ENCODE results near the gene RRP1B.

RRP1B gene

DNA sequence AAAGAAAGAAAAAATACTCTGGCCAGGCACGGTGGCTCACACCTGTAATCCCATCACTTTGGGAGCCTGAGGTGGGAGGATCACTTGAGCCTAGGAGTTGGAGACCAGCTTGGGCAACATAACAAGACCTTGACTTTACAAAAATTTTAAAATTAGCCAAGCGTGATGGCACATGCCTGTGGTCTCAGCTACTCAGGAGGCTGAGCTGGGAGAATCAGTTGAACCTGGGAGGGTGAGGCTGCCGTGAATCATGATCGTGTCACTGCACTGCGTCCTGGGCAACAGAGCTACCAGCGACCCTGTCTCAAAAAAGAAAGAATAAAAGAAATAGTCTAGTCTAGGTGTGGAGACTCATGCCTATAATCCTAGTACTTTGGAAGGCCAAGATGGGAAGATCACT is 22.3 kb downstream of the RRP1B start:
- Mint-ChIP-seq H3K4me3 (no peak overlapping the region), H3K4me1 (no peaks in the 10 kb centered on the region), H3K36me3 (peaks cover 68% of the 10 kb centered on the region), H3K27ac (no peak overlapping the region), H3K27me3 (no peaks in the 10 kb centered on the region), H3K9me3 (no peaks in the 10 kb centered on the region)
- no peak for ATAC-seq

DNA sequence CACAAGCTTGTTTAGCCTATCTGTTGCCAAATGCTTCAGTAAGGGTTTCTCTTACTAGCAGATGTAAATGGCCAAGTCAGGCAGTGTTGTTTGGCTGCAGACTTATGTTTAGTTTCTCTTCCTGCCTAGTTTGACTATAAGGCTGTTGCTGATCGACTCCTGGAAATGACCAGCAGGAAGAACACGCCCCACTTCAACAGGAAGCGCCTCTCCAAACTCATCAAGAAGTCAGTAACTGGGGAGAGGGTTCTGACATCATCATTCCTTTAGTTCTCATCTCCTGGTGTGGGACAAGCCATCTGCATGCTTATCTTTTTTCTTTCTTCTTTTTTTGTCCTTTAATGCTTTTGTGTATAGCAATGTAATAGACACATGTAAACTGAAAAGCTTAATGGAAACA is 25.1 kb downstream of the RRP1B start:
- H3K27ac Mint-ChIP-seq, result no peak overlapping the region
- no peaks in the 10 kb centered on the region for H3K27me3 Mint-ChIP-seq
- no peak overlapping the region for H3K4me3 Mint-ChIP-seq
- H3K9me3 Mint-ChIP-seq, result no peaks in the 10 kb centered on the region
- peaks cover 65% of the 10 kb centered on the region for H3K36me3 Mint-ChIP-seq
- ATAC-seq, result no peak
- peaks cover 19% of the 10 kb centered on the region for H3K4me1 Mint-ChIP-seq

DNA sequence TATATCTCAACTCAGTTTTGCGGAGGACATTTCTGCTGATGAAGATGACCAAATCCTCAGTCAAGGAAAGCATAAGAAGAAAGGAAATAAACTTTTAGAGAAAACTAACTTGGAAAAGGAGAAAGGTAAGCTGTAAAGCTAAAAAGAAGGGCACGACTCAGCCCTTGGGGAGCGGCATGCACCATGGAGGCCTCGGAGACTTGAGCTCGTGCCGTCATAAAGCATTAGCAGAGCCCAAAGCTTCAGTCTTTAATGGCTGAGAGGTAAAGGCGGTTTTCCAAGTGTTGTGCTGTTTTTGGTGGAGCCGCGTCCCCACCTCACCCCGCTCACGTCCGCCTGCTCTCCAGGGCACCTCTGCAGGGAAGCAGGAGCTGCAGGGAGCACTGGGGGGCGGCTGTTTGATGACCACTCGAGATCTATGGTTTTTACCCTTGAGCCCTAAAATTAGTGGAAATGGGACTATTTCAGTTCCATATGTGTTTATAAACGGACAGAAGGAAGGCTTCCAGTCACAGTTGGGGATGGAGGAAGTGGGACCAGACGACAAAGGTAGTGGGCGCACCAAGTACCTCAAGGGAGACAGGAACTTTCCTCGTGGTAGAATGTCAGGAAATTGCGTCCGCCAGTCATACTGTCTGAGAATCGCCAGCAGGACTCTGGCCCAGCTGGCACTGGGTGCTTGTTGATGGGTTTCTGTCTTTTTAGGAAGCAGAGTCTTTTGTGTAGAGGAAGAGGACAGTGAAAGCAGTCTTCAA is 27.6 kb downstream of the RRP1B start:
- no peak overlapping the region for H3K4me3 Mint-ChIP-seq
- H3K36me3 Mint-ChIP-seq, result peaks cover 63% of the 10 kb centered on the region
- ATAC-seq, result no peak
- H3K4me1 Mint-ChIP-seq, result peaks cover 19% of the 10 kb centered on the region
- peak overlapping the region; percentile 54 for H3K27ac Mint-ChIP-seq
- H3K9me3 Mint-ChIP-seq, result no peaks in the 10 kb centered on the region
- H3K27me3 Mint-ChIP-seq, result no peaks in the 10 kb centered on the region

GRCh38 chr21:43687566-43688399 is 28.4 kb downstream of the RRP1B start:
- Mint-ChIP-seq H3K4me1 (peaks cover 19% of the 10 kb centered on the region), H3K4me3 (no peak overlapping the region), H3K27ac (peak overlapping the region; percentile 54), H3K27me3 (no peaks in the 10 kb centered on the region), H3K9me3 (no peaks in the 10 kb centered on the region), H3K36me3 (peaks cover 56% of the 10 kb centered on the region)
- ATAC-seq, result peak; percentile 88

DNA sequence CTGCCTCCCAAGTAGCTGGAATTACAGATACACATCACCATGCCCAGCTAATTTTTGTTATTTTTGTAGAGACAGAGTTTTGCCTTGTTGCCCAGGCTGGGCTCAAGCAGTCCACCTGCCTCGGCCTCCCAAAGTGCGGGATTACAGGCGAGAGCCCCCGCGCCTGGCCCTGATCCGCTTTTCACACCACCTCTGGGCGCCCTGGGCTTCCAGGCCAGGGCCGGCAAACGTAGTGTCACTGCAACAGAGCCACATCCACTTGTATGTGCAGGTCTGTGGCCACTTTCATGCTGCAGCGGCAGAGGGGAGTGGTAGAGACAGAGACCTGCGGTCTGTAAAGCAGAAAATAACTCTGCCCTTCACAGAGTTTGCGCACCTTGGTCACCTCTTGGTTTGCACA is 29.5 kb downstream of the RRP1B start:
- peaks cover 65% of the 10 kb centered on the region for H3K36me3 Mint-ChIP-seq

DNA sequence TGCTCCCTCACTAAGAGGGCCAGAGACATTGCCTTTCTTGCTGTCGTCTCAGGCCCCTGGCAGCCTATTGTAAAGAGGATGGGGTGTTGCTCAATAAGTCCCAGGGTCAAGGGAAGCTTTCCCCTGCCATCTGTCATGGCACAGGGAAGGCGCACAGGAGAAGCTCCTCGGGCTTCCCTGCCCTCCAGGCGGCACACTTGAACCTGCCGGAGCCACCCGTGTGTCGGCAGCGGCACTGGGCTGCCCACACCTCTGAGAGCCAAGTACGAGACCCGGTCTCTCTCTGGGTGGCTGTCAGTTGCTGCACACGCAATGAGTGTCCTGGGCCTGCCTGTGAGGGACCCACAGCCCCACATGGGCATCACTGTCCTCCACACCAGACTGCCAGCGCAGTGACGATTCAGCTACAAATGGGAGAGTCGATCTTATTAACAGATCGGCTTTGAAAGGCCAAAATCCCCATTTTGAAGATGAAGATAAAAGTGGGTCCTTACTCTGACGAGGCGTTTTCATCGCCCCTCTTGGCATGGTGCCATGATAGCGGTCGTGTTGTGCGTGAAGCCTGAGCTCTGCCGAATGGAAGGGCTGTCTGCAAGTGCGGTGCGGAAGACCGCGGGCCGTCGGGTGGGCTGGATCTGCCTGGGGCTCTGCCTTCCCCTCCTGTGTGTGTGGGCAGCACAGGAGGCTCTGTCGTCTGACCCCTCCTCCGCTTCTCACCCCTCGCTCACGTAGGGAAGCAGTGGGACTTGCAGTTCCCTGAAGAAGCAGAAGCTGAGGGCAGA is 30.4 kb downstream of the RRP1B start:
- H3K4me3 Mint-ChIP-seq, result no peak overlapping the region
- peaks cover 19% of the 10 kb centered on the region for H3K4me1 Mint-ChIP-seq
- no peak overlapping the region for H3K27ac Mint-ChIP-seq
- H3K27me3 Mint-ChIP-seq, result no peaks in the 10 kb centered on the region
- no peaks in the 10 kb centered on the region for H3K9me3 Mint-ChIP-seq
- no peak for ATAC-seq
- peaks cover 64% of the 10 kb centered on the region for H3K36me3 Mint-ChIP-seq

More for the DNA sequence above, 29.5 kb downstream of the RRP1B start:
- Mint-ChIP-seq H3K27me3 (no peaks in the 10 kb centered on the region), H3K9me3 (no peaks in the 10 kb centered on the region), H3K27ac (peak overlapping the region; percentile 54), H3K4me3 (no peak overlapping the region), H3K4me1 (peaks cover 19% of the 10 kb centered on the region)
- ATAC-seq, result no peak

GRCh38 chr21:43690346-43690745 is 31.0 kb downstream of the RRP1B start:
- Mint-ChIP-seq H3K36me3 (peaks cover 59% of the 10 kb centered on the region), H3K4me3 (no peak overlapping the region), H3K27me3 (no peaks in the 10 kb centered on the region), H3K4me1 (peaks cover 19% of the 10 kb centered on the region), H3K27ac (no peak overlapping the region), H3K9me3 (no peaks in the 10 kb centered on the region)
- no peak for ATAC-seq

- no peak overlapping the region for H3K4me3 Mint-ChIP-seq
- no peaks in the 10 kb centered on the region for H3K9me3 Mint-ChIP-seq
- H3K27ac Mint-ChIP-seq, result no peak overlapping the region
- H3K27me3 Mint-ChIP-seq, result no peaks in the 10 kb centered on the region
- H3K4me1 Mint-ChIP-seq, result peaks cover 19% of the 10 kb centered on the region
- no peak for ATAC-seq
- H3K36me3 Mint-ChIP-seq, result peaks cover 61% of the 10 kb centered on the region
These were observed 31.9 kb downstream of the RRP1B start for GRCh38 chr21:43691086-43691795.

DNA sequence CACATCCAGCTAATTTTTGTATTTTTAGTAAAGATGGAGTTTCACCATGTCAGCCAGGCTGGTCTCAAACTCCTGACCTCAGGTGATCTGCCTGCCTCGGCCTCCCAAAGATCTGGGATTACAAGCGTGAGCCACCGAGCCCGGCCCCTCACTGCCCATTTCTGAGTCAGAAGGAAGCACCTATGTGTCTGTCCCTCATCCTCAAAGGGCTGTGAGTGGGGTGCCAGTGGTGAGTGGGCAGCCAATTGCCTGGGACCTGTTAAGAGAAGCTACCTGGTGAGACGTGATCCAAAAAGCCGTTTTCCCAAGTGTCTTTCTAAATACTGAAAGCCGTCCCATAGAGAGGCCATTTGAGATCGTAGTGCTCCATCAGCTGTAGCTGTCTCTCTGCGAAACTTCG is 32.4 kb downstream of the RRP1B start:
- Mint-ChIP-seq H3K4me3 (no peak overlapping the region), H3K27ac (no peak overlapping the region), H3K27me3 (no peaks in the 10 kb centered on the region), H3K36me3 (peaks cover 61% of the 10 kb centered on the region), H3K4me1 (peaks cover 19% of the 10 kb centered on the region), H3K9me3 (no peaks in the 10 kb centered on the region)
- ATAC-seq, result no peak

- no peaks in the 10 kb centered on the region for H3K27me3 Mint-ChIP-seq
- no peak for ATAC-seq
- H3K9me3 Mint-ChIP-seq, result no peaks in the 10 kb centered on the region
These were observed 33.6 kb downstream of the RRP1B start for GRCh38 chr21:43692949-43693348.

DNA sequence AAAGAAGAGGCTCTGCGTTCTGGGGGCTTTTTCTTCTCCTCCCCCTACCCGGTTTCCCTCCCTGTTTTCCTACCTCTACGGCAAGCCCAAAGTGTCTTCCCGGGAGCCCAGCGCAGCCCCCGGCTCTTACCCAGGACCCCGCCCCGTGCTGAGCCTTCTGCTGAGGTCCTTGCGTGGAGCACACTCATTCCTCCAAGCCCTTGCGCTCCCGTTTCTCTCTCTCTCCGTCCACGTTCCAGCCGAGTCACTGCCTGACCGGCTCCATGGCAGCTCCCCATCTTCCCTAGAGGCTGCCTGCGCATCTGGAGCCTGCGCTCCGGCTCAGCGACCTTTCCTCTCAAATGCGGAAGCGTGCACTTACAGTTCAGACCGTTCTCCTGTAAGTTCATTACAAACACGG is 34.6 kb downstream of the RRP1B start:
- no peaks in the 10 kb centered on the region for H3K9me3 Mint-ChIP-seq
- no peaks in the 10 kb centered on the region for H3K4me1 Mint-ChIP-seq
- no peak overlapping the region for H3K27ac Mint-ChIP-seq
- H3K36me3 Mint-ChIP-seq, result peaks cover 53% of the 10 kb centered on the region
- ATAC-seq, result no peak
- no peak overlapping the region for H3K4me3 Mint-ChIP-seq
- no peaks in the 10 kb centered on the region for H3K27me3 Mint-ChIP-seq

More at GRCh38 chr21:43692949-43693348, 33.6 kb downstream of the RRP1B start:
- peaks cover 9% of the 10 kb centered on the region for H3K4me1 Mint-ChIP-seq
- peaks cover 57% of the 10 kb centered on the region for H3K36me3 Mint-ChIP-seq
- no peak overlapping the region for H3K4me3 Mint-ChIP-seq
- no peak overlapping the region for H3K27ac Mint-ChIP-seq

DNA sequence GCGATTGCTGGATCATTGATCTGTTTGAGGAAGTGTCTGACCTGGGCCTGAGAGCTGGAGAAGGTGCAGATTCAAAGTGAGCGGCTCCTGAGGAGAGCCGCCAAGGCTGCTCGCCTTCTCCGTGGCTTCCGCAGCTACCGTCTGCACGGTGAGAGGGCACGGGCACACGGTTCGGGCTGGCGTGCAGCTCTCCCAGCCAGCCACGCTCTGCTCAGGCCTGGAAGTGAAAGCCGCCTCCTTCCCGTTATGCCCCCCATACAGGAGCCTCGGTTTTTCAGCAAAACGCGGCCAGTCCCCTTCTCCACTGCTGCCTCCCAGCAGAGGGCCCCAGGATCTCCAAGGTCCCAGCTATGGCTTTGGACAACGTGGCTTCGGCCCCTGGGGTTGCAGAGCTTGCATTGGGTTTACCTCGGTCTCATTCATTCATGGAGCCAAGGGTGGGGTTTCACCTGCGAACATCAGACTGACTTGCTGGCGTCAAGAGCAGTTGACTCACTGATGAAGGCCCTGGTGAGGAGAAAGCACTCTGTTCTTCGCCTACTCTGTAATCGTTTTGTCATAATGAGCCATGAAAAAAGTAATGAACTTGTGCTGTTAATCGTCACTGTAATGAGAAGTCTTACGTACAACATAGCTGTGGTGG is 35.2 kb downstream of the RRP1B start:
- no peak for ATAC-seq
- Mint-ChIP-seq H3K4me1 (no peaks in the 10 kb centered on the region), H3K4me3 (no peak overlapping the region), H3K9me3 (no peaks in the 10 kb centered on the region), H3K36me3 (peaks cover 53% of the 10 kb centered on the region), H3K27ac (no peak overlapping the region), H3K27me3 (no peaks in the 10 kb centered on the region)

GRCh38 chr21:43696214-43696613 is 36.9 kb downstream of the RRP1B start:
- H3K4me3 Mint-ChIP-seq, result no peak overlapping the region
- peaks cover 40% of the 10 kb centered on the region for H3K36me3 Mint-ChIP-seq
- ATAC-seq, result no peak
- no peaks in the 10 kb centered on the region for H3K27me3 Mint-ChIP-seq
- no peak overlapping the region for H3K27ac Mint-ChIP-seq
- H3K4me1 Mint-ChIP-seq, result no peaks in the 10 kb centered on the region
- H3K9me3 Mint-ChIP-seq, result no peaks in the 10 kb centered on the region
